Testis (tissue), 2 donors: ENCODE data around the gene S100B.

ENCODE experiments used
- POLR2A ChIP-seq: fragments of 450-650 bp; IDR thresholded peaks from one replicate; pipeline ENCODE4 v1.6.1; 2017; ENCODE audit warnings: antibody characterized with exemption, mild to moderate bottlenecking, moderate library complexity
- TF ChIP-seq, protein P1 (sequence below), 3 experiments: fragments of 450-650 bp in 2 of 3; fragments of 200-600 bp in 1 of 3; sonication (generic) in 1 of 3; IDR thresholded peaks; one replicate each; pipeline ENCODE4 v1.5.1; 2016 to 2019; ENCODE audit warnings: antibody characterized with exemption in 3 of 3, mild to moderate bottlenecking in 2 of 3, moderate library complexity in 1 of 3

DNA sequence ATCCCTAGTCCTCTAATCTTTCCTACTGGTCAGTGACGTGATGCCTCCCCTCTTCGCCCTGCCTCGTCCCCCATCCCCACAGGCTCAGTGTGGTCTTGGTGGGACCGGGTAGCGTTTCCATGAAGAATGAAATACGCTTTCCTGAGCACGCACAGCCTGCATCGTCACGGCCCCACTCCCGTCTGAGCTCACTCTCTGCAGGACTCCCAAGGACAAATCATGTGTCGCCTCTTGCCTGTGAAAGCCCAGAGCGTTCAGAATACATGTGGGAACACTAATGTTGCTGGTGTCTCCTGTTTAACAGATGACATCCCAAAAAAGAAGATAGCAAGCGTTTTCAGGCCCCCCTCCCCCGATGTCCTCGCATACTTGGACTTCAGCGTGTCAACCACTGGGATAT is 49.2 kb downstream of the S100B start:
- TF ChIP-seq POLR2A, result no peak
- TF ChIP-seq, protein P1, sequence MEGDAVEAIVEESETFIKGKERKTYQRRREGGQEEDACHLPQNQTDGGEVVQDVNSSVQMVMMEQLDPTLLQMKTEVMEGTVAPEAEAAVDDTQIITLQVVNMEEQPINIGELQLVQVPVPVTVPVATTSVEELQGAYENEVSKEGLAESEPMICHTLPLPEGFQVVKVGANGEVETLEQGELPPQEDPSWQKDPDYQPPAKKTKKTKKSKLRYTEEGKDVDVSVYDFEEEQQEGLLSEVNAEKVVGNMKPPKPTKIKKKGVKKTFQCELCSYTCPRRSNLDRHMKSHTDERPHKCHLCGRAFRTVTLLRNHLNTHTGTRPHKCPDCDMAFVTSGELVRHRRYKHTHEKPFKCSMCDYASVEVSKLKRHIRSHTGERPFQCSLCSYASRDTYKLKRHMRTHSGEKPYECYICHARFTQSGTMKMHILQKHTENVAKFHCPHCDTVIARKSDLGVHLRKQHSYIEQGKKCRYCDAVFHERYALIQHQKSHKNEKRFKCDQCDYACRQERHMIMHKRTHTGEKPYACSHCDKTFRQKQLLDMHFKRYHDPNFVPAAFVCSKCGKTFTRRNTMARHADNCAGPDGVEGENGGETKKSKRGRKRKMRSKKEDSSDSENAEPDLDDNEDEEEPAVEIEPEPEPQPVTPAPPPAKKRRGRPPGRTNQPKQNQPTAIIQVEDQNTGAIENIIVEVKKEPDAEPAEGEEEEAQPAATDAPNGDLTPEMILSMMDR (IDR thresholded peaks at IDR 0.05), result no peak
